Germinal center (tissue), 1 donor: ENCODE results near the gene KRTAP4-6.
A peak's percentile ranks its signal among the peaks of the same experiment; 100 is the strongest.
"Not testable (repeated sequence)": the region's sequence is repeated elsewhere in the genome, so short reads cannot be mapped to it uniquely, and the experiment has no call there.

ENCODE experiments used
- DNase-seq: peaks from one replicate; pipeline ENCODE4 v3.0.0; 2012; ENCODE audit warnings: mixed read lengths, low spot score

Gene KRTAP4-6

GRCh38 chr17:41140360-41141131 is at the start of gene KRTAP4-6:
TSS of gene KRTAP4-6 (minus strand) at chr17:41140544. CDS start at chr17:41140487, 57 bp downstream.
- no peak for DNase-seq

GRCh38 chr17:41189837-41190318 is 49.5 kb upstream of the KRTAP4-6 start, which contains the start of gene KRTAP9-1:
TSS of gene KRTAP9-1 (plus strand) at chr17:41189887. CDS start at chr17:41189887, 0 bp downstream.
- DNase-seq: not testable (repeated sequence)

- DNase-seq: no peak
Measured at GRCh38 chr17:41186872-41187271, 46.5 kb upstream of the KRTAP4-6 start.

GRCh38 chr17:41185001-41185400 is 44.7 kb upstream of the KRTAP4-6 start:
- no peak for DNase-seq

- DNase-seq: no peak
Measured at GRCh38 chr17:41184480-41184961, 44.2 kb upstream of the KRTAP4-6 start, which contains the start of gene KRTAP4-1. TSS of gene KRTAP4-1 (minus strand) at chr17:41184911. CDS start at chr17:41184854, 57 bp downstream.

GRCh38 chr17:41178843-41179616 is 38.7 kb upstream of the KRTAP4-6 start:
- no peak for DNase-seq

GRCh38 chr17:41178341-41178740 is 38.0 kb upstream of the KRTAP4-6 start:
- DNase-seq: peak; percentile 21

- DNase-seq: no peak
Measured at GRCh38 chr17:41177727-41178271, 37.5 kb upstream of the KRTAP4-6 start, which contains the start of gene KRTAP4-2. TSS of gene KRTAP4-2 (minus strand) at chr17:41178221. CDS start at chr17:41178164, 57 bp downstream.

- DNase-seq: peak; percentile 21
Measured at GRCh38 chr17:41176744-41177387, 36.5 kb upstream of the KRTAP4-6 start.

- no peak for DNase-seq
Measured at GRCh38 chr17:41171886-41172285, 31.5 kb upstream of the KRTAP4-6 start.

GRCh38 chr17:41168121-41168520 is 27.8 kb upstream of the KRTAP4-6 start, which contains the start of gene KRTAP4-3:
TSS of gene KRTAP4-3 (minus strand) at chr17:41168221. CDS start at chr17:41168172, 49 bp downstream.
- no peak for DNase-seq

- no peak for DNase-seq
Measured at GRCh38 chr17:41167561-41167960, 27.2 kb upstream of the KRTAP4-6 start.

- DNase-seq: no peak
Measured at GRCh38 chr17:41163828-41164227, 23.5 kb upstream of the KRTAP4-6 start.

GRCh38 chr17:41160648-41161047 is 20.3 kb upstream of the KRTAP4-6 start, which contains the start of gene KRTAP4-4:
TSS of gene KRTAP4-4 (minus strand) at chr17:41160748. CDS start at chr17:41160691, 57 bp downstream.
- no peak for DNase-seq

GRCh38 chr17:41160190-41160589 is 19.8 kb upstream of the KRTAP4-6 start:
- DNase-seq: not testable (repeated sequence)

GRCh38 chr17:41153856-41154255 is 13.5 kb upstream of the KRTAP4-6 start:
- DNase-seq: no peak

GRCh38 chr17:41151525-41151924 is 11.2 kb upstream of the KRTAP4-6 start:
- DNase-seq: no peak

- DNase-seq: no peak
Measured at GRCh38 chr17:41150026-41150425, 9.7 kb upstream of the KRTAP4-6 start.

GRCh38 chr17:41149652-41149985 is 9.3 kb upstream of the KRTAP4-6 start, which contains the start of gene KRTAP4-5:
TSS of gene KRTAP4-5 (minus strand) at chr17:41149825. CDS start at chr17:41149767, 58 bp downstream.
- no peak for DNase-seq

- DNase-seq: not testable (repeated sequence)
Measured at GRCh38 chr17:41148971-41149651, 8.8 kb upstream of the KRTAP4-6 start.
